ENCODE results near the gene BMAL2. TPM values are rescaled to one million over a fixed set of nuclear protein-coding genes. Genes with fewer than 3 reads are reported as not detected.

Gene BMAL2
- total RNA-seq, 1 experiment from 2014 or later: 23.1 TPM

DNA sequence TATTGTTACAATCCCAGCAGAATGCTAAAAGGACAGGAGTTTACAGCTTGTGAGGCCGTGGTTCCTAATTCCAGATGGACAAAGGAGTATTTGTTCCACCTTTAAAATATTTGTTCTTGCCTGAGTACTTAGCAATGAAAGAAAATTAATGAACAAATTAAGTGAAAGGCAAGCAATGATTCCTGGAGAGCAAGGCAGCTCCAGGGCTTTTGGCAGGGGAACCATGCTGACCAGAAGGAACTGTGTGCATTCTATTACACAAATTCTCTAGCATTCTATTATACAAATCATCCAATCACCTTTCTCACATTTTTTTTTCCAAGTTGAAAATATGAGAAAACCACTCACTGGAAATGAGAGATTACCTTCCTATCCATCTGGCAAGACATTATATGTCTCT lies 1.8 kb upstream of the BMAL2 start:
- H3K9me3 Mint-ChIP-seq: no peaks in the 10 kb centered on the region
- no peak overlapping the region for H2BK120ac ChIP-seq (ENCODE audit: low read depth, low read length, poor library complexity, severe bottlenecking)
- H4K8ac ChIP-seq (replicated peaks; ENCODE audit: insufficient read length, low read depth, low read length): no peak overlapping the region
- no peak for DNase-seq
- no peak overlapping the region for H3K9ac ChIP-seq (ENCODE audit: extremely low read depth, insufficient read length, low read length)
- no peak overlapping the region for H2BK15ac ChIP-seq (ENCODE audit: low read depth, low read length)
- peaks cover 20 to 28% of the 10 kb centered on the region in 2 experiments for H3K4me1 Mint-ChIP-seq
- H3K4me3 Mint-ChIP-seq: no peak overlapping the region
- no peak overlapping the region for H3T11ph ChIP-seq (ENCODE audit: low read length)
- peaks cover 31% of the 10 kb centered on the region for H3K27me3 Mint-ChIP-seq (ENCODE audit: low read depth)
- H3K4ac ChIP-seq (ENCODE audit: low read depth, low read length): no peak overlapping the region
- H3K4me2 ChIP-seq (ENCODE audit: insufficient read depth, insufficient read length, low read length): no peak overlapping the region
- H3K36me3 Mint-ChIP-seq (ENCODE audit: insufficient read depth in 1 of 3, low read depth in 3 of 3): peaks cover 0 to 3% (median 0%) of the 10 kb centered on the region in 3 experiments; a peak in 1 of 7 replicates
- H2AFZ ChIP-seq (ENCODE audit: low read length): no peak overlapping the region
- H2BK12ac ChIP-seq (ENCODE audit: insufficient read length, low read depth, low read length): no peak overlapping the region
- no peak overlapping the region for H3K14ac ChIP-seq (ENCODE audit: insufficient read depth, low read length)
- H2BK20ac ChIP-seq (ENCODE audit: low read depth, low read length, poor library complexity, severe bottlenecking): no peak overlapping the region
- no peak overlapping the region for H3K27ac ChIP-seq (ENCODE audit: insufficient read length, low read depth, low read length)
- H4K20me1 ChIP-seq (ENCODE audit: control insufficient read depth, insufficient read depth, insufficient read length): no peaks in the 10 kb centered on the region
- H2BK5ac ChIP-seq (ENCODE audit: insufficient read length, low read length): no peak overlapping the region
- no peaks in the 10 kb centered on the region for H3K9me3 ChIP-seq (ENCODE audit: control insufficient read depth, low read depth, low read length)
- WGBS (ENCODE audit: extremely low coverage, insufficient read length, low lambda C conversion rate): no CpG with 5 or more reads among the region's 1 CpG
- no peak overlapping the region for H4K5ac ChIP-seq (ENCODE audit: insufficient read length, low read depth, low read length)
- H3K23me2 ChIP-seq (ENCODE audit: insufficient read length, low read depth, low read length, poor library complexity, severe bottlenecking): peaks cover 8% of the 10 kb centered on the region
- H3K27me3 ChIP-seq (ENCODE audit: insufficient read depth, low read length): peaks cover 10% of the 10 kb centered on the region; the same call in 1 of the 2 replicates
- H3K79me1 ChIP-seq (ENCODE audit: insufficient read depth, low read depth, low read length, poor library complexity, severe bottlenecking): no peaks in the 10 kb centered on the region
- H3K56ac ChIP-seq (ENCODE audit: insufficient read length, low read depth, low read length): no peak overlapping the region
- H4K91ac ChIP-seq (ENCODE audit: insufficient read length, low read depth, low read length): no peak overlapping the region
- H2AK5ac ChIP-seq (ENCODE audit: insufficient read length, low read length): no peak overlapping the region
- no peaks in the 10 kb centered on the region; the same call in none of the 2 replicates for H3K4me1 ChIP-seq (ENCODE audit: insufficient read depth, low read length)
- no peak overlapping the region; a peak in 1 of 7 replicates for H3K27ac Mint-ChIP-seq
- TF ChIP-seq, protein P1, sequence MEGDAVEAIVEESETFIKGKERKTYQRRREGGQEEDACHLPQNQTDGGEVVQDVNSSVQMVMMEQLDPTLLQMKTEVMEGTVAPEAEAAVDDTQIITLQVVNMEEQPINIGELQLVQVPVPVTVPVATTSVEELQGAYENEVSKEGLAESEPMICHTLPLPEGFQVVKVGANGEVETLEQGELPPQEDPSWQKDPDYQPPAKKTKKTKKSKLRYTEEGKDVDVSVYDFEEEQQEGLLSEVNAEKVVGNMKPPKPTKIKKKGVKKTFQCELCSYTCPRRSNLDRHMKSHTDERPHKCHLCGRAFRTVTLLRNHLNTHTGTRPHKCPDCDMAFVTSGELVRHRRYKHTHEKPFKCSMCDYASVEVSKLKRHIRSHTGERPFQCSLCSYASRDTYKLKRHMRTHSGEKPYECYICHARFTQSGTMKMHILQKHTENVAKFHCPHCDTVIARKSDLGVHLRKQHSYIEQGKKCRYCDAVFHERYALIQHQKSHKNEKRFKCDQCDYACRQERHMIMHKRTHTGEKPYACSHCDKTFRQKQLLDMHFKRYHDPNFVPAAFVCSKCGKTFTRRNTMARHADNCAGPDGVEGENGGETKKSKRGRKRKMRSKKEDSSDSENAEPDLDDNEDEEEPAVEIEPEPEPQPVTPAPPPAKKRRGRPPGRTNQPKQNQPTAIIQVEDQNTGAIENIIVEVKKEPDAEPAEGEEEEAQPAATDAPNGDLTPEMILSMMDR (conservative IDR thresholded peaks at IDR 0.05): no peak
- H3K23ac ChIP-seq (ENCODE audit: insufficient read length, low read depth, low read length): no peak overlapping the region
- 0 out of 2 replicates have a peak, but pooled peaks cover 2% of the 10 kb centered on the region for H3K79me2 ChIP-seq (ENCODE audit: insufficient read depth, low read length)
- no peak overlapping the region for H3K18ac ChIP-seq (ENCODE audit: insufficient read length, low read depth, low read length)
